Muscle layer of duodenum (tissue), 2 donors: ENCODE measurements around the gene BTN3A1.
A peak's percentile ranks its signal among the peaks of the same experiment; 100 is the strongest.
"Not testable (repeated sequence)": the region's sequence is repeated elsewhere in the genome, so short reads cannot be mapped to it uniquely, and the experiment has no call there.

Source experiments
- H3K27ac ChIP-seq: one replicate; pipeline ENCODE4 v1.7.0; 2013; ENCODE audit warnings: mild to moderate bottlenecking, low read length
- H3K27me3 ChIP-seq: one replicate; pipeline ENCODE4 v1.7.0; 2013; ENCODE audit warnings: low read depth, mild to moderate bottlenecking, control low read depth, low read length
- H3K36me3 ChIP-seq, 2 donors: one replicate each; pipeline ENCODE4 v1.7.0; 2013; ENCODE audit warnings: low read length in 2 of 2, control low read depth in 1 of 2, mild to moderate bottlenecking in 1 of 2; ENCODE audit not compliant: insufficient read depth in 2 of 2, control insufficient read depth in 1 of 2
- H3K4me1 ChIP-seq, 2 donors: one replicate each; pipeline ENCODE4 v1.7.0; 2013; ENCODE audit warnings: low read length in 2 of 2, mild to moderate bottlenecking in 2 of 2, control low read depth in 1 of 2, moderate library complexity in 1 of 2; ENCODE audit not compliant: insufficient read depth in 2 of 2, control insufficient read depth in 1 of 2
- H3K4me3 ChIP-seq, 2 donors: one replicate each; pipeline ENCODE4 v1.7.0; 2013; ENCODE audit warnings: low read length in 2 of 2, low read depth in 1 of 2, mild to moderate bottlenecking in 1 of 2
- H3K9me3 ChIP-seq, 2 donors: one replicate each; pipeline ENCODE4 v1.7.0; 2013; ENCODE audit warnings: low read length in 2 of 2, control low read depth in 1 of 2, mild to moderate bottlenecking in 1 of 2; ENCODE audit not compliant: control insufficient read depth in 1 of 2
- donor health status: healthy.

The BTN3A1 gene

DNA sequence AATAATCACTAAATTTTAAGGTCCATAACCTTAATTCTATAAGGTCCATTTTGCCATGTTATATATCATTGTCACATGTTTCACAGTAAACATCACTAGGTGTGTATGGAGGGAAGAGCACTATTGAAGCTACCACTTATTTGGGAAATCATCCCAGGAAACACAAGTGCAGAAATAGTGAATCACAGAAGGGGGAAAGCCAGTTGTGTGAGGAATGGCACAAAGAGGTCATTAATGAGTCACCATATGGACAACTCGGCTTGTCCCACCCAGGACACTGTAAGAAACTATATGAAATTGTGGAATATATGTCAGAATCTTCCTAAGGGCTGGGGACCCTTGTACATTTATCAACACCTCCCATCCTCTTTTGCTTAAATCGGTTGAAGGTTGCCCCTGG lies 13.7 kb downstream of the BTN3A1 start:
- Histone ChIP-seq H3K4me3 (no peak overlapping the region), H3K4me1 (peaks cover 0 to 3% of the 10 kb centered on the region in 2 donors), H3K9me3 (no peaks in the 10 kb centered on the region), H3K27me3 (no peaks in the 10 kb centered on the region), H3K27ac (no peak overlapping the region), H3K36me3 (peaks cover 10 to 26% of the 10 kb centered on the region in 2 donors)

DNA sequence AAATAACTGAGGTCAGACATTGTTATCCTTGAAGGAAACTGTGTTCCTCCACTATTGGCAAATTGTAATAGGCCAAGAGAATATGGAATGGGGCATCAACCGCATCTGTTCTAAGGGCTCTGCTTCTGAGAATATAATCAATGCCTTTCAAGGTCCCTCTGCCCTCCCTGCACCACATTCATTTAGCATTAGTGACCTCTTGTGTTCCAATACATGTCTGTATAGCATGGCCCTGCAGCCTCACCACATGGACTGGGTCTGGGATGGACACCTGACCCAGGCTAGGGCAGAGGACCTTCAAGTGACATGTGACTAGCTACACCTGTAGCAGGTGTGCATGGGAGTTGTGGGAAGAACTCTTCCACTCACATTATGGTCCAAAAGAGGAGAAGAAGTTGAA lies 14.2 kb downstream of the BTN3A1 start:
- Histone ChIP-seq H3K36me3 (peaks cover 5 to 21% of the 10 kb centered on the region in 2 donors), H3K4me1 (peaks cover 0 to 4% of the 10 kb centered on the region in 2 donors), H3K27me3 (no peaks in the 10 kb centered on the region), H3K27ac (no peak overlapping the region), H3K9me3 (no peaks in the 10 kb centered on the region), H3K4me3 (no peak overlapping the region)

GRCh38 chr6:26418077-26418476 lies 16.0 kb downstream of the BTN3A1 start:
- not testable (repeated sequence) for H3K36me3 ChIP-seq, H3K27me3 ChIP-seq, H3K9me3 ChIP-seq, H3K4me3 ChIP-seq, H3K27ac ChIP-seq
- peaks cover 4 to 11% of the 10 kb centered on the region in 2 donors for H3K4me1 ChIP-seq

DNA sequence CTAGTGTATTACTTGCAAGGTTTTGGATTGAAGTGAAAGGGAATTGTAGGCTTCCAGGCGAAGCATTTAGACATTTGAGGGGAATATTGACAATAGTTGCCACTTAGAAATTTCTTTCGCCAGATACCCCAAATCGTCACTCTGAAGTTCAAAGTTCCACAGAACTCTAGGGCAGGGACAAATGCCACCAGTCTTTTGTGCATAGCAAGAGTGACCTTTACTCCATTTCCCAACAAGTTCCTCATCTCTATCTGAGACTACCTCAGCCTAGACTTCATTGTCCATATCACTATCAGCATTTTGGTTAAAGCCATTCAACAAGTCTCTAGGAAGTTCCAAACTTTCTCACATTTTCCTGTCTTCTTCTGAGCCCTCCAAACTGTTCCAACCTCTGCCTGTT lies 16.7 kb downstream of the BTN3A1 start:
- not testable (repeated sequence) for H3K27ac ChIP-seq, H3K36me3 ChIP-seq, H3K9me3 ChIP-seq

GRCh38 chr6:26420688-26421171 lies 18.7 kb downstream of the BTN3A1 start:
- Histone ChIP-seq H3K4me3 (peak overlapping the region; percentile 91 to 99), H3K27ac (peak overlapping the region; percentile 97), H3K27me3 (no peaks in the 10 kb centered on the region), H3K36me3 (no peaks in the 10 kb centered on the region), H3K4me1 (peaks cover 4 to 15% of the 10 kb centered on the region in 2 donors), H3K9me3 (no peaks in the 10 kb centered on the region)

More for the DNA sequence above, 16.7 kb downstream of the BTN3A1 start:
- H3K4me3 ChIP-seq, H3K27me3 ChIP-seq: not testable (repeated sequence)
- peaks cover 4 to 15% of the 10 kb centered on the region in 2 donors for H3K4me1 ChIP-seq

DNA sequence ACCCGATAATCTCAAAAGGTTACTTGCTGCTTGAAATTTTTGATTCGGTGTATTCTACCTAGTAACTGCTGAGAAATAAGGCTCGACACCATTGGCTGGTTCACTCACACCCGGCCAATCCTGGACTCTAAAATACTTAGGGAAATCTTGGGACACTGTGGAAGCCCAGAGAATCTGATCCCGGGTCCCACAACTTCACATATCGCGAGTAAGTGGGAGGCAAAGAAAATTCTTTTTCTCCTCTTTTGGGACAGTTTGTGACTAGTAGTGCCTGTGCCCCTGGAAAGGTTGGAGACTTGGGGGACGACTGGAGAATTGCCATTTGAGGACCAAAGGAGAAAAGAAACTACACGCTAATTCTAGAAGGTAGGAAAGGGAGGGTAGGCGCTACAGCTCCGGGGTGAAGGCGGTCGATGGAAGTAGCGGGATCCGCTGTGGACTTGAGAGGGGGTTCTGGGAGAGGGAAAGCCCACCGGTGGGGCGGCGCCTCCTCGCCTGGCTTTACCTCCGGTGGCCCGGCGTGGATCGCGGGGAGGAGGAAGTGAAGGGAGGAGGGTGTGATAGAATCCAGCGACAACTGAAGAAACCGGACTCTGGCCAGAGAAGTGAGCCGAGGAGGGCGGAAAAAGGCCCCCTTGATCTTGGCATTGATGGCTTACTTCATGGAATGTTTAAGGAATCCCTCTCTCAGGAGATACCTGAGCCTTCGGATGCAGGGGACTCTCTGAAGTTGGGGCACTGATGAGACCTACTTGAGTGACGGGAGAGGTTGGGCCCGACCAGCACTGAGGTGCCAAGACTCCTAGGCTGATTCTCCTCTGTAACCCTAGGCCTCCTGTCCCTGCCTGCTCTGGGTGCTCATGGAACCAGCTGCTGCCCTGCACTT lies 19.4 kb downstream of the BTN3A1 start:
- peaks cover 4 to 15% of the 10 kb centered on the region in 2 donors for H3K4me1 ChIP-seq
- peak overlapping the region; percentile 91 to 99 for H3K4me3 ChIP-seq
- H3K27ac ChIP-seq = peak overlapping the region; percentile 97
- no peaks in the 10 kb centered on the region for H3K9me3 ChIP-seq
- H3K27me3 ChIP-seq = no peaks in the 10 kb centered on the region
- no peaks in the 10 kb centered on the region for H3K36me3 ChIP-seq

GRCh38 chr6:26422329-26422728 lies 20.3 kb downstream of the BTN3A1 start:
- Histone ChIP-seq H3K27me3 (no peaks in the 10 kb centered on the region), H3K4me3 (peak overlapping the region in 1 of 2 donors; percentile 91), H3K36me3 (peaks cover under 1 to 7% of the 10 kb centered on the region in 2 donors), H3K9me3 (no peaks in the 10 kb centered on the region), H3K27ac (no peak overlapping the region), H3K4me1 (peaks cover 4 to 15% of the 10 kb centered on the region in 2 donors)

- Histone ChIP-seq H3K27me3 (no peaks in the 10 kb centered on the region), H3K27ac (no peak overlapping the region), H3K4me3 (no peak overlapping the region), H3K9me3 (no peaks in the 10 kb centered on the region), H3K4me1 (peaks cover 0 to 15% of the 10 kb centered on the region in 2 donors), H3K36me3 (peaks cover 24 to 39% of the 10 kb centered on the region in 2 donors)
Measured at GRCh38 chr6:26426691-26427450, 24.8 kb downstream of the BTN3A1 start.

- H3K4me3 ChIP-seq = no peak overlapping the region
- peaks cover 0 to 11% of the 10 kb centered on the region in 2 donors for H3K4me1 ChIP-seq
- H3K36me3 ChIP-seq = peaks cover 24 to 39% of the 10 kb centered on the region in 2 donors
Measured at GRCh38 chr6:26427451-26427809, 25.4 kb downstream of the BTN3A1 start.

DNA sequence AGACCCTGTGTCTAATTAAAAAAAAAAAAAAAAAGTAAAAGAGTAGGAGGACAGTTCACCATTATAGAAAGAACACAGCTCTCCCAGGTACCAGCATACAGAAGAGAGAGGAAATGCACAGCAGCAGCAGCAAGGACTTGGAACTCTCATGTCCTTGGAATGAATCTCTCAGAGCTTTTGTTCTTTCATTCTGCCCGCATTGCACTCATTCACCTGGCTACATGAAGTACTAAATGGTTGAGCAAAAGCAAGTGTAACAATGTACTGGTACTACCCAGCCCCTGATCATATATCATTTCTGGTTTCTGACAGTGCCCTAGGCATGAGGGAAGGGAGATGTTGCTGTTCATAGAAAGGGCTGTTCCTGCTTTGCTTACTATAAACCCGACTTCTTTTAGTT lies 26.1 kb downstream of the BTN3A1 start:
- Histone ChIP-seq H3K36me3 (peaks cover 24 to 43% of the 10 kb centered on the region in 2 donors), H3K27ac (no peak overlapping the region), H3K4me3 (no peak overlapping the region), H3K4me1 (peaks cover 0 to 3% of the 10 kb centered on the region in 2 donors), H3K9me3 (no peaks in the 10 kb centered on the region), H3K27me3 (no peaks in the 10 kb centered on the region)

More at GRCh38 chr6:26427451-26427809, 25.4 kb downstream of the BTN3A1 start:
- H3K27ac ChIP-seq = no peak overlapping the region
- no peaks in the 10 kb centered on the region for H3K9me3 ChIP-seq
- no peaks in the 10 kb centered on the region for H3K27me3 ChIP-seq

DNA sequence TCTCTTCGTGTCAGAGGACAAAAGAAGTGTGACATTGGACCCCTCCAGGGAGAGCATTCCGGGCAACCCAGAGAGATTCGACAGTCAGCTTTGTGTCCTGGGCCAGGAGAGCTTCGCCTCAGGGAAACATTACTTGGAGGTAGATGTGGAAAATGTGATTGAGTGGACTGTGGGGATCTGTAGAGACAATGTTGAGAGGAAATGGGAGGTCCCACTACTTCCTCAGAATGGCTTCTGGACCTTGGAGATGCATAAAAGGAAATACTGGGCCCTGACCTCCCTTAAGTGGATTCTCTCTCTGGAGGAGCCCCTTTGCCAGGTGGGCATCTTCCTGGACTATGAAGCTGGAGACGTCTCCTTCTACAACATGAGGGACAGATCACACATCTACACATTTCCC lies 28.7 kb downstream of the BTN3A1 start:
- Histone ChIP-seq H3K9me3 (no peaks in the 10 kb centered on the region), H3K4me1 (no peaks in the 10 kb centered on the region), H3K27ac (no peak overlapping the region), H3K4me3 (no peak overlapping the region), H3K27me3 (no peaks in the 10 kb centered on the region), H3K36me3 (peaks cover 24 to 43% of the 10 kb centered on the region in 2 donors)
